H9 (cell line): ENCODE data around the gene NAPB. TPM values are rescaled to one million over a fixed set of nuclear protein-coding genes. Genes with fewer than 3 reads are reported as not detected.

Experiments
- DNase-seq: peaks from one replicate; pipeline ENCODE4 v3.0.0-alpha.2; 2017
- H2AFZ ChIP-seq: one replicate; pipeline ENCODE4 v1.6.1; 2013; ENCODE audit warnings: mild to moderate bottlenecking, low read length, control low read depth, moderate library complexity
- H2AK5ac ChIP-seq: 2 replicates; pipeline ENCODE4 v1.6.1; 2013; ENCODE audit warnings: low read length, control low read depth, mixed read lengths; ENCODE audit not compliant: insufficient read length
- H2BK120ac ChIP-seq: one replicate; pipeline ENCODE4 v1.6.1; 2013; ENCODE audit warnings: low read depth, mild to moderate bottlenecking, low read length, control low read depth, inconsistent platforms; ENCODE audit not compliant: poor library complexity, severe bottlenecking
- H2BK12ac ChIP-seq: 2 replicates; pipeline ENCODE4 v1.6.1; 2013; ENCODE audit warnings: low read length, control low read depth, mixed read lengths, low read depth; ENCODE audit not compliant: insufficient read length
- H2BK15ac ChIP-seq: 2 replicates; pipeline ENCODE4 v1.6.1; 2013; ENCODE audit warnings: low read depth, low read length, control low read depth
- H2BK20ac ChIP-seq: one replicate; pipeline ENCODE4 v1.6.1; 2013; ENCODE audit warnings: low read depth, mild to moderate bottlenecking, low read length, control low read depth, inconsistent platforms; ENCODE audit not compliant: poor library complexity, severe bottlenecking
- H2BK5ac ChIP-seq: 2 replicates; pipeline ENCODE4 v1.6.1; 2013; ENCODE audit warnings: low read length, control low read depth, mixed read lengths; ENCODE audit not compliant: insufficient read length
- H3K14ac ChIP-seq: 2 replicates; pipeline ENCODE4 v1.6.1; 2013; ENCODE audit warnings: low read length, control low read depth; ENCODE audit not compliant: insufficient read depth
- H3K18ac ChIP-seq: 2 replicates; pipeline ENCODE4 v1.6.1; 2013; ENCODE audit warnings: low read depth, mild to moderate bottlenecking, mixed read lengths, low read length, control low read depth; ENCODE audit not compliant: insufficient read length
- H3K23ac ChIP-seq: 2 replicates; pipeline ENCODE4 v1.6.1; 2013; ENCODE audit warnings: low read length, control low read depth, mixed read lengths, low read depth; ENCODE audit not compliant: insufficient read length
- H3K23me2 ChIP-seq: 2 replicates; pipeline ENCODE4 v1.6.1; 2013; ENCODE audit warnings: low read depth, mild to moderate bottlenecking, mixed read lengths, low read length, control low read depth; ENCODE audit not compliant: insufficient read length, poor library complexity, severe bottlenecking
- H3K27ac ChIP-seq: 2 replicates; pipeline ENCODE4 v1.5.1; 2013; ENCODE audit warnings: low read length, control low read depth, mixed read lengths, low read depth; ENCODE audit not compliant: insufficient read length
- H3K27me3 ChIP-seq: 2 replicates; pipeline ENCODE4 v1.6.1; 2013; ENCODE audit warnings: low read length, control low read depth, inconsistent platforms; ENCODE audit not compliant: insufficient read depth
- H3K4ac ChIP-seq: 2 replicates; pipeline ENCODE4 v1.6.1; 2013; ENCODE audit warnings: low read depth, mild to moderate bottlenecking, control low read depth, inconsistent platforms, low read length, moderate library complexity
- H3K4me1 ChIP-seq: 2 replicates; pipeline ENCODE4 v1.6.1; 2013; ENCODE audit warnings: low read length, control low read depth, inconsistent platforms; ENCODE audit not compliant: insufficient read depth
- H3K4me2 ChIP-seq: 2 replicates; pipeline ENCODE4 v1.6.1; 2013; ENCODE audit warnings: low read length, control low read depth, mixed read lengths; ENCODE audit not compliant: insufficient read length, insufficient read depth
- H3K56ac ChIP-seq: 2 replicates; pipeline ENCODE4 v1.6.1; 2013; ENCODE audit warnings: low read depth, mild to moderate bottlenecking, mixed read lengths, low read length, control low read depth; ENCODE audit not compliant: insufficient read length
- H3K79me1 ChIP-seq: 2 replicates; pipeline ENCODE4 v1.6.1; 2013; ENCODE audit warnings: low read depth, mild to moderate bottlenecking, moderate library complexity, low read length, control low read depth, inconsistent platforms; ENCODE audit not compliant: insufficient read depth, poor library complexity, severe bottlenecking
- H3K79me2 ChIP-seq: 2 replicates; pipeline ENCODE4 v1.6.1; 2013; ENCODE audit warnings: low read length, control low read depth, inconsistent platforms; ENCODE audit not compliant: insufficient read depth
- H3K9ac ChIP-seq: 2 replicates; pipeline ENCODE4 v1.6.1; 2013; ENCODE audit warnings: low read length, control low read depth, mixed read lengths; ENCODE audit not compliant: insufficient read length; ENCODE audit errors: extremely low read depth
- H3K9me3 ChIP-seq: one replicate; pipeline ENCODE4 v1.6.1; 2013; ENCODE audit warnings: low read depth, low read length, inconsistent platforms; ENCODE audit not compliant: control insufficient read depth
- H3T11ph ChIP-seq: one replicate; pipeline ENCODE4 v1.6.1; 2013; ENCODE audit warnings: mild to moderate bottlenecking, low read length, control low read depth, inconsistent platforms
- H4K20me1 ChIP-seq: one replicate; pipeline ENCODE4 v1.6.1; 2013; ENCODE audit not compliant: control insufficient read depth, insufficient read length, insufficient read depth
- H4K5ac ChIP-seq: 2 replicates; pipeline ENCODE4 v1.6.1; 2013; ENCODE audit warnings: low read depth, mild to moderate bottlenecking, mixed read lengths, low read length, control low read depth; ENCODE audit not compliant: insufficient read length
- H4K8ac ChIP-seq: replicated peaks from 2 replicates; pipeline ENCODE4 v1.6.1; 2013; ENCODE audit warnings: low read length, control low read depth, mixed read lengths, low read depth; ENCODE audit not compliant: insufficient read length
- H4K91ac ChIP-seq: 2 replicates; pipeline ENCODE4 v1.6.1; 2013; ENCODE audit warnings: low read depth, mild to moderate bottlenecking, moderate library complexity, mixed read lengths, low read length, control low read depth; ENCODE audit not compliant: insufficient read length
- H3K27ac Mint-ChIP-seq, 3 experiments: 2 replicates in 2 of 3; 3 replicates in 1 of 3; pipeline ENCODE4 v1.8.0; 2020 to 2021; ENCODE audit warnings: mixed read lengths in 3 of 3, mild to moderate bottlenecking in 1 of 3, moderate library complexity in 1 of 3
- H3K27me3 Mint-ChIP-seq: 2 replicates; pipeline ENCODE4 v1.8.0; 2021; ENCODE audit warnings: low read depth, mild to moderate bottlenecking, moderate library complexity, mixed read lengths
- H3K36me3 Mint-ChIP-seq, 3 experiments: 2 replicates in 2 of 3; 3 replicates in 1 of 3; pipeline ENCODE4 v1.8.0; 2020 to 2021; ENCODE audit warnings: low read depth in 3 of 3, mixed read lengths in 3 of 3; ENCODE audit not compliant: insufficient read depth in 1 of 3
- H3K4me1 Mint-ChIP-seq, 2 experiments: 2 replicates each; pipeline ENCODE4 v1.8.0; 2020; ENCODE audit warnings: mixed read lengths in 2 of 2
- H3K4me3 Mint-ChIP-seq, 2 experiments: 2 replicates in 1 of 2; 3 replicates in 1 of 2; pipeline ENCODE4 v1.8.0; 2020 to 2021; ENCODE audit warnings: mild to moderate bottlenecking in 2 of 2, mixed read lengths in 2 of 2, moderate library complexity in 1 of 2
- H3K9me3 Mint-ChIP-seq, 2 experiments: 2 replicates in 1 of 2; 3 replicates in 1 of 2; pipeline ENCODE4 v1.8.0; 2020; ENCODE audit warnings: mild to moderate bottlenecking in 2 of 2, mixed read lengths in 2 of 2, moderate library complexity in 1 of 2
- CTCF ChIP-seq: fragments of 200-600 bp; sonication (generic); conservative IDR thresholded peaks from 3 replicates; pipeline ENCODE4 v1.8.0; 2021; ENCODE audit warnings: antibody characterized with exemption, mild to moderate bottlenecking
- WGBS: extraction: QIAGEN DNeasy Blood & Tissue Kit; methylation state at CpG from one replicate; pipeline ENCODE4 v1.1.7; 2013; ENCODE audit warnings: missing lambda C conversion rate, low lambda C conversion rate, mixed read lengths; ENCODE audit not compliant: insufficient read length; ENCODE audit errors: extremely low coverage; 5-methylcytosine and 5-hydroxymethylcytosine counted together
- total RNA-seq: library from RNA; stranded (reverse); gene quantifications from 2 replicates; pipeline ENCODE4 v1.2.1, GENCODE V29; 2021

The NAPB gene
- total RNA-seq, 1 experiment from 2014 or later = 10.4 TPM

- Histone ChIP-seq H3K18ac (no peak overlapping the region), H2AFZ (no peak overlapping the region), H3K23ac (no peak overlapping the region), H2BK20ac (no peak overlapping the region), H3K79me1 (peaks cover 5% of the 10 kb centered on the region), H3K14ac (no peak overlapping the region), H4K20me1 (no peaks in the 10 kb centered on the region), H3K23me2 (no peaks in the 10 kb centered on the region), H2BK120ac (no peak overlapping the region), H3K56ac (no peak overlapping the region), H3K4me1 (no peaks in the 10 kb centered on the region), H4K91ac (no peak overlapping the region), H2BK5ac (no peak overlapping the region), H2AK5ac (no peak overlapping the region), H3K9ac (no peak overlapping the region), H3K4ac (no peak overlapping the region), H3K9me3 (no peaks in the 10 kb centered on the region), H4K5ac (no peak overlapping the region), H4K8ac (no peak overlapping the region), H2BK12ac (no peak overlapping the region), H3K27ac (no peak overlapping the region), H3T11ph (no peak overlapping the region), H3K79me2 (peaks cover 7% of the 10 kb centered on the region; the same call in 1 of the 2 replicates), H3K27me3 (no peaks in the 10 kb centered on the region), H3K4me2 (no peak overlapping the region), H2BK15ac (no peak overlapping the region)
- DNase-seq = no peak
- no peaks in the 10 kb centered on the region for H3K9me3 Mint-ChIP-seq
- H3K27ac Mint-ChIP-seq = no peak overlapping the region
- no CpG with 5 or more reads among the region's 5 CpGs for WGBS
- H3K4me3 Mint-ChIP-seq = no peak overlapping the region
- no peak for TF ChIP-seq CTCF
- H3K36me3 Mint-ChIP-seq = peaks cover 2 to 18% (median 14%) of the 10 kb centered on the region in 3 experiments; a peak in 6 of 7 replicates
- H3K27me3 Mint-ChIP-seq = no peaks in the 10 kb centered on the region
- H3K4me1 Mint-ChIP-seq = peaks cover 3 to 5% of the 10 kb centered on the region in 2 experiments; a peak in 2 of 4 replicates
Measured at GRCh38 chr20:23403751-23404150, 17.5 kb downstream of the NAPB start.
